Neural progenitor cell (in vitro differentiated cells): Measurements from ENCODE around the gene INHA. TPM values are rescaled to one million over a fixed set of nuclear protein-coding genes. Genes with fewer than 3 reads are reported as not detected.

ENCODE experiments used
- DNase-seq: peaks from one replicate; pipeline ENCODE4 v3.0.0-alpha.2; 2016; ENCODE audit warnings: low spot score
- H2AFZ ChIP-seq: fragments of 200-600 bp; sonication (generic); replicated peaks from 2 replicates; pipeline ENCODE4 v1.6.1; 2016; ENCODE audit warnings: antibody characterized with exemption
- H3F3A ChIP-seq: fragments of 200-600 bp; sonication (generic); 2 replicates; pipeline ENCODE4 v1.6.1; 2016; ENCODE audit warnings: antibody characterized with exemption, low read depth
- H3K27ac ChIP-seq: fragments of 200-600 bp; sonication (generic); 2 replicates; pipeline ENCODE4 v1.5.1; 2016; ENCODE audit warnings: mild to moderate bottlenecking
- H3K27me3 ChIP-seq: fragments of 200-600 bp; sonication (generic); 2 replicates; pipeline ENCODE4 v1.6.1; 2016; ENCODE audit warnings: mild to moderate bottlenecking, moderate library complexity
- H3K36me3 ChIP-seq: fragments of 200-600 bp; sonication (generic); 2 replicates; pipeline ENCODE4 v1.5.1; 2016
- H3K4me1 ChIP-seq: fragments of 200-600 bp; sonication (generic); 2 replicates; pipeline ENCODE4 v1.6.1; 2016; ENCODE audit warnings: mixed run types
- H3K4me2 ChIP-seq: fragments of 200-600 bp; sonication (generic); 2 replicates; pipeline ENCODE4 v1.6.1; 2016
- H3K4me3 ChIP-seq: fragments of 200-600 bp; sonication (generic); 2 replicates; pipeline ENCODE4 v1.5.1; 2016
- H3K79me2 ChIP-seq: fragments of 200-600 bp; sonication (generic); 2 replicates; pipeline ENCODE4 v1.6.1; 2016; ENCODE audit warnings: low read depth
- H3K9ac ChIP-seq: fragments of 200-600 bp; sonication (generic); 2 replicates; pipeline ENCODE4 v1.6.1; 2016
- H3K9me3 ChIP-seq: fragments of 200-600 bp; sonication (generic); 2 replicates; pipeline ENCODE4 v1.5.1; 2016; ENCODE audit warnings: low read depth
- H4K20me1 ChIP-seq: fragments of 200-600 bp; sonication (generic); 2 replicates; pipeline ENCODE4 v1.6.1; 2016; ENCODE audit warnings: low read depth
- H3K27ac Mint-ChIP-seq: 3 replicates; pipeline ENCODE4 v1.8.0; 2021; ENCODE audit warnings: mixed read lengths
- H3K27me3 Mint-ChIP-seq: 2 replicates; pipeline ENCODE4 v1.8.0; 2022; ENCODE audit warnings: low read depth, mild to moderate bottlenecking, inconsistent platforms, moderate library complexity, mixed read lengths; ENCODE audit not compliant: insufficient read depth
- H3K36me3 Mint-ChIP-seq: 3 replicates; pipeline ENCODE4 v1.8.0; 2021; ENCODE audit warnings: mixed read lengths
- H3K4me1 Mint-ChIP-seq: 3 replicates; pipeline ENCODE4 v1.8.0; 2021; ENCODE audit warnings: mixed read lengths
- H3K4me3 Mint-ChIP-seq: 3 replicates; pipeline ENCODE4 v1.8.0; 2021; ENCODE audit warnings: mild to moderate bottlenecking, moderate library complexity, mixed read lengths
- H3K9me3 Mint-ChIP-seq: 3 replicates; pipeline ENCODE4 v1.8.0; 2020; ENCODE audit warnings: mixed read lengths
- CTCF ChIP-seq: fragments of 200-600 bp; sonication (generic); IDR thresholded peaks from 2 replicates; pipeline ENCODE4 v1.5.1; 2017; ENCODE audit warnings: antibody characterized with exemption, mild to moderate bottlenecking
- EZH2 ChIP-seq: fragments of 200-600 bp; sonication (generic); IDR thresholded peaks from 2 replicates; pipeline ENCODE4 v1.6.1; 2017; ENCODE audit warnings: antibody characterized with exemption, mild to moderate bottlenecking, moderate library complexity
- EZH2phosphoT487 ChIP-seq: fragments of 200-600 bp; sonication (generic); IDR thresholded peaks from 2 replicates; pipeline ENCODE4 v1.6.1; 2017; ENCODE audit warnings: antibody characterized with exemption
- total RNA-seq: library from RNA; depleted of rRNA; stranded (reverse); fragments of >200 nt; gene quantifications from 2 replicates; pipeline ENCODE4 v1.2.3, GENCODE V29; 2015; ENCODE audit warnings: low replicate concordance

The INHA gene
- total RNA-seq, 1 donor from 2014 or later: not detected

GRCh38 chr2:219562049-219563020, 9.8 kb upstream of the INHA start:
- no peak for DNase-seq
- Mint-ChIP-seq H3K9me3 (peaks cover 4% of the 10 kb centered on the region), H3K36me3 (peaks cover 32% of the 10 kb centered on the region), H3K4me1 (peaks cover 11% of the 10 kb centered on the region), H3K27ac (no peak overlapping the region), H3K4me3 (no peak overlapping the region), H3K27me3 (peaks cover 11% of the 10 kb centered on the region)
- Histone ChIP-seq H3K9ac (no peak overlapping the region), H2AFZ (no peak overlapping the region), H3K27ac (no peak overlapping the region), H3K4me3 (no peak overlapping the region), H3K79me2 (no peaks in the 10 kb centered on the region), H3K36me3 (no peaks in the 10 kb centered on the region), H3K4me2 (no peak overlapping the region), H3F3A (peaks cover 5% of the 10 kb centered on the region), H3K27me3 (no peaks in the 10 kb centered on the region), H4K20me1 (peaks cover 13% of the 10 kb centered on the region), H3K4me1 (no peaks in the 10 kb centered on the region), H3K9me3 (no peaks in the 10 kb centered on the region)
- no peak for TF ChIP-seq EZH2phosphoT487
- TF ChIP-seq EZH2: no peak
- TF ChIP-seq CTCF: no peak

GRCh38 chr2:219563271-219563928, 8.7 kb upstream of the INHA start:
- H3K27me3 Mint-ChIP-seq: peaks cover 11% of the 10 kb centered on the region
- TF ChIP-seq EZH2: no peak
- no peak for TF ChIP-seq CTCF
- no peak for TF ChIP-seq EZH2phosphoT487
- Histone ChIP-seq H3K27me3 (no peaks in the 10 kb centered on the region), H3K4me2 (no peak overlapping the region), H3K79me2 (no peaks in the 10 kb centered on the region), H3K27ac (no peak overlapping the region), H3K4me1 (no peaks in the 10 kb centered on the region), H3K9ac (no peak overlapping the region), H3K9me3 (no peaks in the 10 kb centered on the region), H2AFZ (no peak overlapping the region), H4K20me1 (peaks cover 13% of the 10 kb centered on the region), H3K4me3 (no peak overlapping the region), H3K36me3 (no peaks in the 10 kb centered on the region), H3F3A (peaks cover 5% of the 10 kb centered on the region)
- H3K4me1 Mint-ChIP-seq: peaks cover 15% of the 10 kb centered on the region
- H3K36me3 Mint-ChIP-seq: peaks cover 34% of the 10 kb centered on the region
- peaks cover 4% of the 10 kb centered on the region for H3K9me3 Mint-ChIP-seq
- no peak overlapping the region for H3K4me3 Mint-ChIP-seq
- no peak for DNase-seq
- no peak overlapping the region for H3K27ac Mint-ChIP-seq

GRCh38 chr2:219565130-219566080, 6.7 kb upstream of the INHA start:
- Histone ChIP-seq H2AFZ (no peak overlapping the region), H3K27ac (no peak overlapping the region), H3K9ac (no peak overlapping the region), H3K4me3 (no peak overlapping the region), H4K20me1 (peaks cover 26% of the 10 kb centered on the region), H3K4me1 (peaks cover 8% of the 10 kb centered on the region), H3K27me3 (peaks cover 13% of the 10 kb centered on the region), H3K9me3 (no peaks in the 10 kb centered on the region), H3F3A (no peaks in the 10 kb centered on the region), H3K36me3 (no peaks in the 10 kb centered on the region), H3K4me2 (no peak overlapping the region), H3K79me2 (peaks cover 10% of the 10 kb centered on the region)
- Mint-ChIP-seq H3K4me1 (peaks cover 27% of the 10 kb centered on the region), H3K36me3 (peaks cover 38% of the 10 kb centered on the region), H3K27ac (no peak overlapping the region), H3K9me3 (peaks cover 4% of the 10 kb centered on the region), H3K27me3 (peaks cover 11% of the 10 kb centered on the region), H3K4me3 (no peak overlapping the region)
- DNase-seq: no peak
- TF ChIP-seq CTCF (no peak), EZH2 (no peak), EZH2phosphoT487 (no peak)
